ENCODE measurements around the gene POU2F3.

GRCh38 chr11:120201653-120202052 lies 38.3 kb upstream of the POU2F3 start:
- no peak for TF ChIP-seq EZH2 (IDR thresholded peaks at IDR 0.05; ENCODE audit: insufficient read depth, poor library complexity, severe bottlenecking)
- TF ChIP-seq EZH2phosphoT487 (IDR thresholded peaks at IDR 0.05; ENCODE audit: insufficient read depth, low read depth) = no peak
